ENCODE measurements around the gene CELSR3.
A peak's percentile ranks its signal among the peaks of the same experiment; 100 is the strongest.

The CELSR3 gene

GRCh38 chr3:48687220-48687678, 24.6 kb upstream of the CELSR3 start:
- DNase-seq = no peak
- in situ Hi-C loops (cut with MboI; ENCODE audit: low pct_unique_long_range_greater_than_20kb, low sequenced_read_pairs) = no loop called here

GRCh38 chr3:48686538-48687219, 24.0 kb upstream of the CELSR3 start:
- in situ Hi-C loops (cut with MboI; ENCODE audit: low pct_unique_long_range_greater_than_20kb, low sequenced_read_pairs) = no loop called here
- DNase-seq = no peak

- DNase-seq = peak; percentile 87
- in situ Hi-C loops (cut with MboI; ENCODE audit: low pct_unique_long_range_greater_than_20kb, low sequenced_read_pairs) = no loop called here
Observed at GRCh38 chr3:48685603-48686511, 23.2 kb upstream of the CELSR3 start, which contains the start of gene NCKIPSD. TSS of gene NCKIPSD (minus strand) at chr3:48685915. CDS start at chr3:48685807, 108 bp downstream.

- no peak for DNase-seq
- in situ Hi-C loops (cut with MboI; ENCODE audit: low pct_unique_long_range_greater_than_20kb, low sequenced_read_pairs) = no loop called here
Observed at GRCh38 chr3:48685293-48685602, 22.6 kb upstream of the CELSR3 start.

GRCh38 chr3:48684480-48685143, 21.9 kb upstream of the CELSR3 start:
- in situ Hi-C loops (cut with MboI; ENCODE audit: low pct_unique_long_range_greater_than_20kb, low sequenced_read_pairs) = no loop called here
- DNase-seq = peak; percentile 62

GRCh38 chr3:48684054-48684349, 21.3 kb upstream of the CELSR3 start:
- DNase-seq = no peak
- in situ Hi-C loops (cut with MboI; ENCODE audit: low pct_unique_long_range_greater_than_20kb, low sequenced_read_pairs) = no loop called here

- no peak for DNase-seq
- in situ Hi-C loops (cut with MboI; ENCODE audit: low pct_unique_long_range_greater_than_20kb, low sequenced_read_pairs) = no loop called here
Observed at GRCh38 chr3:48682786-48683185, 20.1 kb upstream of the CELSR3 start.

GRCh38 chr3:48681974-48682610, 19.4 kb upstream of the CELSR3 start:
- in situ Hi-C loops (cut with MboI; ENCODE audit: low pct_unique_long_range_greater_than_20kb, low sequenced_read_pairs) = no loop called here
- DNase-seq = no peak

GRCh38 chr3:48681541-48681880, 18.8 kb upstream of the CELSR3 start:
- DNase-seq = no peak
- in situ Hi-C loops (cut with MboI; ENCODE audit: low pct_unique_long_range_greater_than_20kb, low sequenced_read_pairs) = no loop called here

- no peak for DNase-seq
- in situ Hi-C loops (cut with MboI; ENCODE audit: low pct_unique_long_range_greater_than_20kb, low sequenced_read_pairs) = no loop called here
Observed at GRCh38 chr3:48680811-48681540, 18.3 kb upstream of the CELSR3 start.

- no peak for DNase-seq
- in situ Hi-C loops (cut with MboI; ENCODE audit: low pct_unique_long_range_greater_than_20kb, low sequenced_read_pairs) = no loop called here
Observed at GRCh38 chr3:48679411-48680391, 17.0 kb upstream of the CELSR3 start.

GRCh38 chr3:48678566-48679380, 16.1 kb upstream of the CELSR3 start:
- DNase-seq = no peak
- in situ Hi-C loops (cut with MboI; ENCODE audit: low pct_unique_long_range_greater_than_20kb, low sequenced_read_pairs) = no loop called here

GRCh38 chr3:48678056-48678455, 15.4 kb upstream of the CELSR3 start:
- DNase-seq = no peak
- in situ Hi-C loops (cut with MboI; ENCODE audit: low pct_unique_long_range_greater_than_20kb, low sequenced_read_pairs) = no loop called here

- DNase-seq = no peak
- in situ Hi-C loops (cut with MboI; ENCODE audit: low pct_unique_long_range_greater_than_20kb, low sequenced_read_pairs) = no loop called here
Observed at GRCh38 chr3:48674505-48674904, 11.8 kb upstream of the CELSR3 start.

GRCh38 chr3:48672522-48672921, 9.8 kb upstream of the CELSR3 start:
- DNase-seq = no peak
- in situ Hi-C loops (cut with MboI; ENCODE audit: low pct_unique_long_range_greater_than_20kb, low sequenced_read_pairs) = no loop called here

- no peak for DNase-seq
- in situ Hi-C loops (cut with MboI; ENCODE audit: low pct_unique_long_range_greater_than_20kb, low sequenced_read_pairs) = no loop called here
Observed at GRCh38 chr3:48664929-48665328, 2.2 kb upstream of the CELSR3 start.

GRCh38 chr3:48664313-48664644, 1.6 kb upstream of the CELSR3 start:
- DNase-seq = no peak
- in situ Hi-C loops (cut with MboI; ENCODE audit: low pct_unique_long_range_greater_than_20kb, low sequenced_read_pairs) = no loop called here
